Upper lobe of right lung (tissue), 1 donor: ENCODE results near the gene ITPR3. TPM values are rescaled to one million over a fixed set of nuclear protein-coding genes. Genes with fewer than 3 reads are reported as not detected.

ENCODE experiments used
- ATAC-seq: fragments of 200-7000 bp; cut with Tn5 transposase; one replicate; pipeline ENCODE4 v1.9.1; 2020; ENCODE audit warnings: mild to moderate bottlenecking, moderate library complexity
- DNase-seq: peaks from one replicate; pipeline ENCODE4 v3.0.0-alpha.2; 2020
- H3K27ac ChIP-seq: fragments of 200-600 bp; one replicate; pipeline ENCODE4 v1.8.0; 2022
- H3K27me3 ChIP-seq: fragments of 200-600 bp; one replicate; pipeline ENCODE4 v1.8.0; 2022; ENCODE audit warnings: mild to moderate bottlenecking
- H3K36me3 ChIP-seq: fragments of 200-600 bp; one replicate; pipeline ENCODE4 v1.8.0; 2022
- H3K4me1 ChIP-seq: fragments of 200-600 bp; one replicate; pipeline ENCODE4 v1.8.0; 2022
- H3K4me3 ChIP-seq: fragments of 200-600 bp; one replicate; pipeline ENCODE4 v1.8.0; 2022; ENCODE audit warnings: mild to moderate bottlenecking
- H3K9me3 ChIP-seq: fragments of 200-600 bp; one replicate; pipeline ENCODE4 v1.8.0; 2022
- intact Hi-C: fragments of 100-400 bp; cut with DNase I; formaldehyde crosslinking; loops from one replicate; pipeline ENCODE4 v1.11.0; 2022
- total RNA-seq: library from RNA; stranded (reverse); fragmentation: NEBNext Ultra II Directional; extraction: Animal tissue kit (Norgen Biotek cat#: 25700); gene quantifications from one replicate; pipeline ENCODE4 v1.2.1, GENCODE V29; 2021
- TF ChIP-seq, protein P1 (sequence below): fragments of 200-600 bp; IDR thresholded peaks from one replicate; pipeline ENCODE4 v1.8.0; 2022; ENCODE audit warnings: antibody characterized with exemption
- donor health status: DM: no; HTN: yes; CAD: no; lungs with severe emphysema.

ITPR3 gene
- total RNA-seq, 1 donor from 2014 or later: 111 TPM

DNA sequence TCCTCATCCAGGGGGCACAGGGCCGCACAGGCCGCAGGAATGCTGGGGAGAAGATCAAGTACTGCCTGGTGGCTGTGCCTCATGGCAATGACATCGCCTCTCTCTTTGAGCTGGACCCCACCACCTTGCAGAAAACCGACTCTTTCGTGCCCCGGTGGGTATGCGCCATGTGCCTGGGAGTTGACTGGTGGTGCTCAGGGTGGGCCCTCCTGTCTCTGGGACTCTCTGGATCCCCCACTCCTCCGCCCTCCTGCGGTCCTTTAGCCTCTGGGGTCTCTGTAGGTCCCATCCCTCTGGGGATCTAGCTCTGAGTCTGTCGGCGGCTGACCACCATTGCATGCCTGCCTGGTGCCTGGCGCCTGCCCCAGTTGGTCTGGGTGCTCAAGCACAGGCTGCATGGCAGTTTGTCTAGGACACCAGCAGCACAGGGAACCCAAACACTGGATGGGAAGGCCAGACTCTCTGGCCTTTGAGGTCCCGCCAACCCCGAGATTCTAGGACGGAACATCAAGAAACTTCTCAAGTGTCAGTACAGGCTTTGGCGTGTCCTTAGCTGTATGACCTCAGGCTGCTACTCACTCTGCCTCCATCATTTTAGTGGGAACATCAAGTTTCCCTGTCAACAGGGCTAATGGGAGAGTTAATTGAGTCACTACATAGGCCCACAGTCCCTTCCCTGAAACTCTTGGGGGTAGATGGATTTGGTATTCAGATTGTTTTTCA lies 42.8 kb downstream of the ITPR3 start:
- H3K9me3 ChIP-seq: no peaks in the 10 kb centered on the region
- H3K4me1 ChIP-seq: no peaks in the 10 kb centered on the region
- intact Hi-C loops: no loop called here
- no peak overlapping the region for H3K27ac ChIP-seq
- H3K36me3 ChIP-seq: peaks cover 65% of the 10 kb centered on the region
- no peak overlapping the region for H3K4me3 ChIP-seq
- TF ChIP-seq, protein P1, sequence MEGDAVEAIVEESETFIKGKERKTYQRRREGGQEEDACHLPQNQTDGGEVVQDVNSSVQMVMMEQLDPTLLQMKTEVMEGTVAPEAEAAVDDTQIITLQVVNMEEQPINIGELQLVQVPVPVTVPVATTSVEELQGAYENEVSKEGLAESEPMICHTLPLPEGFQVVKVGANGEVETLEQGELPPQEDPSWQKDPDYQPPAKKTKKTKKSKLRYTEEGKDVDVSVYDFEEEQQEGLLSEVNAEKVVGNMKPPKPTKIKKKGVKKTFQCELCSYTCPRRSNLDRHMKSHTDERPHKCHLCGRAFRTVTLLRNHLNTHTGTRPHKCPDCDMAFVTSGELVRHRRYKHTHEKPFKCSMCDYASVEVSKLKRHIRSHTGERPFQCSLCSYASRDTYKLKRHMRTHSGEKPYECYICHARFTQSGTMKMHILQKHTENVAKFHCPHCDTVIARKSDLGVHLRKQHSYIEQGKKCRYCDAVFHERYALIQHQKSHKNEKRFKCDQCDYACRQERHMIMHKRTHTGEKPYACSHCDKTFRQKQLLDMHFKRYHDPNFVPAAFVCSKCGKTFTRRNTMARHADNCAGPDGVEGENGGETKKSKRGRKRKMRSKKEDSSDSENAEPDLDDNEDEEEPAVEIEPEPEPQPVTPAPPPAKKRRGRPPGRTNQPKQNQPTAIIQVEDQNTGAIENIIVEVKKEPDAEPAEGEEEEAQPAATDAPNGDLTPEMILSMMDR: no peak
- H3K27me3 ChIP-seq: no peaks in the 10 kb centered on the region
- DNase-seq (no peak), ATAC-seq (no peak)

DNA sequence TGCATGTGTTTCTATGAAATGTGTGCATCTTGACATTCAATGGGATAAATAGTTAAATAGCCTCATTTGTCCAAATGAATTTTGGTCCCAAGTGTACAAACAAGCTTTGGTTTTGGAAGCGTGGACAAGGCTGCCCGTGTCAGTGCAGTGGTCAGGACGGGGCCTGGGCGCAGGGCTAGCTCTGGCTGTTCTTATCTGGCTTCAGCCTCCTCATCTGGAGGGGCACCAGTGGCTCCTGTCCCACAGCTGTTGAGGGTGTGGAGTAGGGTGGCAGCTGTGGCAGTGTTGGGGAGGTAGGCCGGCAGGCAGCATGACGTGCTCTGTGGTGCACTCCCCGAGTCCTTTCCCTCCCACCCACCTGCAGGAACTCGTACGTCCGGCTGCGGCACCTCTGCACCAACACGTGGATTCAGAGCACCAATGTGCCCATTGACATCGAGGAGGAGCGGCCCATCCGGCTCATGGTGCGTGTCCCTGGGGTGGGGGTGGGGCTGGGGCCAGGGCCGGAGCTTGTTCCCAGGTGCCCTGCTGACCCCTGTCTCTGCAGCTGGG lies 43.5 kb downstream of the ITPR3 start:
- no peak overlapping the region for H3K27ac ChIP-seq
- ATAC-seq (no peak), DNase-seq (no peak)
- no peak overlapping the region for H3K4me3 ChIP-seq
- no peaks in the 10 kb centered on the region for H3K27me3 ChIP-seq
- intact Hi-C loops: no loop called here
- TF ChIP-seq, protein P1: no peak
- peaks cover 67% of the 10 kb centered on the region for H3K36me3 ChIP-seq
- no peaks in the 10 kb centered on the region for H3K4me1 ChIP-seq
- H3K9me3 ChIP-seq: no peaks in the 10 kb centered on the region

DNA sequence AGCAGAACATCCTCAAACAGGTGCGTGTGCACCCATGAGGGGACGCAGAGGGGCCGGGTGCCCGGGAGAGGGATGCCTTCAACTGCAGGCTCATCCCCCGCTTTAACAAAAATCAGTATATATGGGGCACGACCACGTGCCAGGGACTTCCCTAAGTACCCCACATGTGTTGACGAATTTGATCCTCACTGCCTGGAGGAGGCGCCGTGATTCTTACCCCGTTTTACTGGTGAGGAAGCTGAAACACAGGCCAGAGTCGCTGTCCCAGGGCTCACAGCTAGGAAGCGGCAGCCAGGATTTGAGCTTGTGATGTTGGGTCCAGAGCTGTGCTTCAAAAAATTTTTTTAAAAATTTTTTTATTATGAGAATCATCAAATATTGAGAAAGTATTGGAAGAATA lies 44.8 kb downstream of the ITPR3 start:
- Histone ChIP-seq H3K27ac (no peak overlapping the region), H3K36me3 (peaks cover 79% of the 10 kb centered on the region), H3K4me3 (no peak overlapping the region), H3K9me3 (no peaks in the 10 kb centered on the region), H3K4me1 (no peaks in the 10 kb centered on the region), H3K27me3 (no peaks in the 10 kb centered on the region)
- intact Hi-C loops: no loop called here
- DNase-seq: no peak
- ATAC-seq: no peak
- TF ChIP-seq, protein P1: no peak

DNA sequence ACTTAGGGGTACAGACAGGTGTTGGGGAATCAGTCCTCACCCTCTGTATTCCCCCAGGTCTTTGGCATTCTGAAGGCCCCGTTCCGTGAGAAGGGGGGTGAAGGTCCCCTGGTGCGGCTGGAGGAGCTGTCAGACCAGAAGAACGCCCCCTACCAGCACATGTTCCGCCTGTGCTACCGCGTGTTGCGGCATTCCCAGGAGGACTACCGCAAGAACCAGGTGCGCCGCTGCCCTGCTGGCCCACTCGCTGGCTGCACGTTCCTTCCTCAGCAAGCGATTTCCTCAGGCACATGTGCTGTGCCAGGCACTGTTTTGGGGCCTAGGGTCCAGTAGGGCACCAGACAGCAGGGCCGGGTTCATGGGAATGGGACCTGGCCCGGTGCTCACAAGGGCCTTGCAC lies 46.0 kb downstream of the ITPR3 start:
- DNase-seq (no peak), ATAC-seq (no peak)
- H3K27me3 ChIP-seq: no peaks in the 10 kb centered on the region
- H3K9me3 ChIP-seq: no peaks in the 10 kb centered on the region
- intact Hi-C loops: no loop called here
- H3K4me1 ChIP-seq: no peaks in the 10 kb centered on the region
- H3K36me3 ChIP-seq: peaks cover 90% of the 10 kb centered on the region
- no peak overlapping the region for H3K27ac ChIP-seq
- TF ChIP-seq, protein P1: no peak
- H3K4me3 ChIP-seq: no peak overlapping the region

DNA sequence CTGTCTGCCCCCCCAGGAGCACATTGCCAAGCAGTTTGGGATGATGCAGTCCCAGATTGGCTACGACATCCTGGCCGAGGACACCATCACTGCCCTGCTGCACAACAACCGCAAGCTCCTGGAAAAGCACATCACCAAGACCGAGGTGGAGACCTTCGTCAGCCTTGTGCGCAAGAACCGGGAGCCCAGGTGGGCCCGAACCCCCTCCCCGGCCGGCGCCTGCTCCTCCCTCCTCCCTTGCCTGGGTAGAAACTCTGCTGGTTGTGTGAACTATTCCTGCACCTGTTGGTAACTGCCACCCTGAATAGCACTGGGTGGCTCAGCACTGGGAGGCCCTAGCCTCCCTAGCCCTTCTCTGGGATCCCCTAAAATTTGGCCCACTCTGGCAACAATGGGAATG lies 46.7 kb downstream of the ITPR3 start:
- TF ChIP-seq, protein P1: no peak
- Histone ChIP-seq H3K36me3 (peaks cover 85% of the 10 kb centered on the region), H3K4me3 (no peak overlapping the region), H3K4me1 (no peaks in the 10 kb centered on the region), H3K27ac (no peak overlapping the region), H3K9me3 (no peaks in the 10 kb centered on the region), H3K27me3 (no peaks in the 10 kb centered on the region)
- intact Hi-C loops: no loop called here
- DNase-seq (no peak), ATAC-seq (no peak)
